Activated CD4-positive, CD25-positive, alpha-beta regulatory T cell treated with anti-CD3 and anti-CD28 coated beads, Interleukin-2, amount 50 U/mL, for 24 hours (primary cell): Measurements from ENCODE around the gene DNAH14.
"Not testable (repeated sequence)": the region's sequence is repeated elsewhere in the genome, so short reads cannot be mapped to it uniquely, and the experiment has no call there.

Experiments
- ATAC-seq, 2 donors: fragments of 150-1000 bp; cut with Tn5 transposase; one replicate each; pipeline ENCODE4 v1.10.0; 2021; ENCODE audit warnings: mild to moderate bottlenecking in 1 of 2, moderate library complexity in 1 of 2

DNAH14 gene

DNA sequence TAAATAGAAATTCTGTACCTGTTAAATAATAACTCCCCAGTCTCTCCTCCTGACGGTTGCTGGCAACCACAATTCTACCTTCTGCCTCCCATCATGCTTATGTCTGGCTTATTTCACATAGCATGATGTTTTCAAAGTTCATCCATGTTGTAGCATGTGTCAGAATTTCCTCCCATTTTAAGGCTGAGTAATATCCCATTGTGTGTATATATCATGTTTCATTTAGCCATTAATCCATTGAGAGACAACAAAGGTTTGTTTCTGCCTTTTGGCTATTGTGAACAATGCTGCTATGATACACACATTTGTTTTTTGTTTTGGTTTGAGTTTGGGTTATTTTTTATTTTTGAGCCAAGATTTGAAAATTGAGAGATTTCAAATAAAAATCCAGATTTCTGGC is 426.4 kb downstream of the DNAH14 start:
- ATAC-seq: no peak

DNA sequence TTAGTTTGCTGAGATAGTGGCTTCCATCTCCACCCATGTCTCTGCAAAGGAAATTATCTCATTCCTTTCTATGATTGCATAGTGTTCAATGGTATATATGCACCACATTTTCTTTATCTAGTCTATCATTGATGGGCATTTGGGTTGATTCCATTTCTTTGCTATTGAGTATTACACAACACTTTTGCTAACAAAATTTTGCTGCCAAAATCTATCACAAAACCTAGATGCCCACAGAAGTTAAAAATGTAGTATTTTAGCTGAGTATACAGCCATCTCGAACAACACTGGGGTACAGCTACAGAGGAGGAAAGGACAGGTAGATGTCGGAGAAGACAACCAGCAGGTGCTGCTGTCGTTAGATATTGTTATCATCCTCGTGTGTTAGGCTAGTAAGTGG is 430.6 kb downstream of the DNAH14 start:
- ATAC-seq: no peak

DNA sequence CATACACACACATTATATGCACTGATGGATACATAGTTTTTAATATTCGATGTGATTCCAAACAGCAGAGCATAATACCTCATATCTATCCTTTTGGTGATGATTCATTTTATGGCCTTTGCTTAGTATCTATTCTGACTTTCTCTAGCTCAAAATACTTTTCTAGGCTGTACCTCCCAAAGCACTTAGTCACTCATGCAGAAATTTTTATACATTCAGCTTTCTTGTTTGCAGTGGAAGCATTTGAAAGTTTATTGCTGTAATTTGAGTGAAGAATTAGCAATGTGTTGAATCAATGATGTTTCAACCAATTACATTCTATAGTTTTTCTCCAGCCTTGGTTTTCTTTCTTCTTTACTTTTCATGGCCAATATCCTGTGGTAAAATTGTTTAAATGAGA is 431.7 kb downstream of the DNAH14 start:
- ATAC-seq: no peak

DNA sequence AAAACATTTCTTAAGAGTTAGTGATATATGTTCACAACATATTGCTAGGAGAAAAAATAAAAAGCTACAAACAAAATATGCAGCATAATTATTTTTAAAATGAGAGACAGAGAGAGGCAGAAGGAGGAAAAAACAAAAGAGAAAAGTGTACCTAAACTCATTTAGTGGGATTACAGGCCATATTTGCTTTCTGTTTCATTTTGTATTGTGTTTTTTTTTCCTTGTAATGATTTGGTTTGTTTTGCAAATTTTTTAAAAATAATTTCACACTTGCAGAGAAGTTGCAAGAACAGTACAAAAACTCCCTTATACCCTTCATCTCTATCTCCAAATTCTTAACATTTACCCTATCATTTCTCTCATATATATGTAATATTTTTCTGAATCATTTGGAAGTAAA is 433.3 kb downstream of the DNAH14 start:
- ATAC-seq: no peak

DNA sequence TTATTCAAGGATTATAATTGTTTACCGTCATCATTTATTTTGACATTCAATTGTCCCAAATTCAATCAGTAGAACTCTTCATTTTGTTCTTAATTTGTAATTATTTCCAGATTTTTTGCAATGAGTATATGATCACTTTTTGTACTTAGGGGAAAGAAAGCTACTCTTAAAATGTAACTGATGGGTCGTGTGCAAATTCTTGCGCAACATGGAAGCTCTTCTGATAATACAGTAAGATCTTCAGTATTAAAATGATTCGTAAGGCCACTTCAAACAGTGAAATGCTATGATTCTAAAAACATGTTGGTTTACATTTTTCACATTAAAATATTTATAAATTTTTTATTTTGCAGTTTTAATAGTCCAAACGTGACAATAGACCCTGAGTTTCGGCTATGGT is 435.0 kb downstream of the DNAH14 start:
- ATAC-seq: no peak

DNA sequence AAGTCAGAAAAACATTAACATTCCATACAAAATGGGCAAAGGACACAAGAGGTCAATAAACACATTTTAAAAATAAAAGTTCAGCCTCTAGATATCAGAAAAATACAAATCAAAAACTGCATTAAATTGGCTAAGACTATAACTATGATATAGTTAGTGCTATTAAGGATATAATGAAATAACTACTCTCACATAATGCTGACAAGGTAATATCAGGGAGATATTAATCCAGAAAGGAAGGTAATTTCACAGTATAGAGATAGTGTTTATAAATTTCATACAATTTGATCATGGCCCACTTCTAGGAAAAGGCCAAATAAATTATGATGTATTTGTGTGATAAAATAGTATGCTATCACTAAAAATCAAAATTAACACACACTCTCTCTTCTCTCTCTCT is 436.5 kb downstream of the DNAH14 start:
- ATAC-seq: no peak

DNA sequence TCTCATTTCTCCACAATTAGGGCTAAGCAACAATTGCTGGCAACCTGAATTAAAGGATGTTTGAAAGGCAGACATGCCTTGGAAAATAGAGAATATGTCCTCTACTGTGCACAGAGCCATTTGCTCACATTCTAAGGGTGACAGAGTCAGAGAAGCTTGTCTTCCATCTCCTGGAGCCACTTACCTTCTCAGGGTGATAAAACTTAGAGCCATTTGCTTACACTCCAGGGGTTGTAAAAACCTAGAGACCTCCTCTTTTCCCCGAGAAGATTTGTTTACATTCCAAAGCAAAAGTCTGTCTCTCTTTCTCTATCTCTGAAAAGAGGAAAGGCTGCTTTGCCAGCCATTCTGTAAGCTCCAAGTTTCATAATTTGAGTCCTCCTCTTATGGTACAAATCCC is 437.1 kb downstream of the DNAH14 start:
- no peak for ATAC-seq

DNA sequence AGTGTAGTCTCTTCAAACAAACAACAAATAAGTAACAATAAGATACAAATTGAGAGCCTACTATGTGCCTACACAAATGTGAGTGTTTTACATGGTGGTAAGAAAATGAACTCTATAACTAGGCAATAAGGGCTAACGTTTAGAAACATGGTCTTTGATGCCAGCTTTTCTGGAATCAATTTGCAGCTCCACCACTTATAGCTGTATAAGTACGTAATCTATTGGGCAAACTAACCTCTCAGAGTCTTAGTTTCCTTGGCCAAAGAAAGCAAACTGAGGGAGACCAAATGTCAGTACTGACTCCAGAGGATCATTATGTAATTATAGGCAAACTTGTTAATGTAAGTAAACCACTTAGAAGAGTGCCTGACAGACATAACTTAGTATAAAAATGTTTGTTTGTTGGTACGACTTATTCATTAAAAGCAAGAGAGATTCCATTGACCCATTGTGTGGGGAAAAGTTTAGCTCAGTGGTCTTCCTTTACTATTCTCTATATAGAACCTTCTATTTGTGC is 438.6 kb downstream of the DNAH14 start:
- no peak for ATAC-seq

DNA sequence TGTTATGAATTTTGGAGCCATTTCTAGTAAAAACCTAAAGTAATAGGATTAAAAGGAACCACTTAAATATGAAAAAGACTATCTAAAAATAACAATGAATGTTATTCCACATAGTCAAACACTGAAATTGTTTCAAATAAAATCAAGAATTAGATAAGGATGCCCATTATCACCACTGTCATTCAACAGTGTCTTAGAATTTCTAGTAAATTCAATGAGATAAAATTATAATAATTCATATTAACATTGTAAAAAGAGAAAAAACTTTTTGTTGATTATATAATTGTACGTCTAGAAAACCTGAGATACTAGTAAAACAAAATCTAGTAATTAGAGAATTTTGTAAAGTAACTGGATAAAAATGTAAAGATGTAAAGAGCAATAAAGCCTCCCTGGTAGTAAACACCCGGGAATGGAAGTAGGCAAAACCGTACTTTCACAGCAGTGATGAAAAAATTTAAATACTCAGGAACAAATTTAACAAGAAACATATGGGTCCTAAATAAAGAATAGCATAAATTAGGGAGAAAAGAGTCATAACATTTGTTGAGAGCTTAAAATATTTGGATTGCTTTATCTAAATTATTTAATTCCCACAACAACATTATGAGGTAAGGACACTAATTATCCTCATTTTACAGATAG is 442.0 kb downstream of the DNAH14 start:
- no peak for ATAC-seq

DNA sequence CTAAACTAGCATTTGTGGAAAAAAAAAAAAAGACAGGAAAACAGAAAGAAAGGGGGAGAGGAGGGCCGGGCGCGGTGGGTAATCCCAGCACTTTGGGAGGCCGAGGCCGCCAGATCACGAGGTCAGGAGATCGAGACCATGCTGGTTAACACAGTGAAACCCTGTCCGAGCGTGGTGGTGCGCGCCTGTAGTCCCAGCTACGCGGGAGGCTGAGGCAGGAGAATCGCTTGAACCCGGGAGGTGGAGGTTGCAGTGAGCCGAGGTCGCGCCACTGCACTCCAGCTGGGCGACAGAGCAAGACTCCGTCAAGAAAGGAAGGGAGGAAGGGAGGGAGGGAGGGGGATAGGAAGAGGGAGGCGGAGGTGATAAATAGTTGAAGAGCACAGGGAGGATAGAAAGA is 443.7 kb downstream of the DNAH14 start:
- no peak for ATAC-seq

DNA sequence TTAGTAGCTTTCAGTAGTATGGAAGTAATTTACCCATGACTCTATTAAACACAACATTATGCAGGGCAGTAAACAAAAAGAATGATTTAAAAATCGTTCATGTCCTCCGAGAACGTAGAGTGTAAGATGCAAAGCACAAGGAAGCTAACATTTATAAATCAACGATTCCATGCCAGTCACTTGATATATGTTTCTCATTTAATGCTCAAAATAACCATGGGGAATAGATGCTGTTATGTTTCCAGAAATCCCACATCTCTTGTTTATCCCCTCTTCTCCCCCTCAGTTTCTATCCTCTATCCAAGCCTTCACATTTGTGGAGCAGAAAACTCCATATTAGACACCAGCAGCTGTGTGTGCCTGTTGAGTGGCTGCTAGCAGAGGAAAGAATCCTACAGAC is 445.5 kb downstream of the DNAH14 start:
- ATAC-seq: no peak

DNA sequence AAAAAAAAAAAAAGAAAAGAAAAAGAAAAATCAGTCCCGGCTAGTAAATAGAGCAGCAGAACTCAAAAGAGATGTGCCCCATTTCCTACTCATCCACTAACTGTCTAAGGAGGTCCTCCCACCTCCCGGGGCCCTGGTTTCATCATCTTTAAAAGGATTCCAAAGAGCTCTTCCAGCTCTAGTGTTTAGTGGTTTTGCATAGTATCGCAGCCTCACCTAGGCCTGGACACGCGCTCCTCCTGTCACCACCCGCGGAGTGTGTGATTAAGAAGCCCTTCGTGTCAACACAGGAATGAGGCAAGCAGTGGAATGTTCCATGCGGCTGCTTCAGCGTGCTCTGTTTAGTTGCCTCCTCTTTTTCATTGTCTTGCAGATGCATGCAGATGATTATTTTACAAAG is 449.4 kb downstream of the DNAH14 start:
- no peak for ATAC-seq

DNA sequence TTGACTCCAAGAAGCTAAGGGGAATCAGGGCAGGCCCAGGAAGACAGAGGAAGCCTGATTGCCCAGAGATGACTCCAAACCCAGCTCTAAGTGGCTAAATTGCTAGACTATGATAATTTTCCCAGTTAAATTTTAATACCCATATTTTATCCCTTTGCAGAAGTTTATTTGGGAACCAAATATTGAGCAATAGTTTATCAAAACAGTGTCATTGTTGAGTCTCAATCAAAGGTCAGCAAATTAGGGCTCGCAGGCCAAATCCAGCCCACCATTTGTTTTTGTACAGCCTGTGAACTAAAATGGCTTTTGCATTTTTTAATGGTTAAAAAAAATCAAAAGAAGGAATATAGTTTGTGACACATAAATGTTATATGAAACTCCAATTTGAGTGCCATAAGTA is 451.2 kb downstream of the DNAH14 start:
- ATAC-seq: no peak

DNA sequence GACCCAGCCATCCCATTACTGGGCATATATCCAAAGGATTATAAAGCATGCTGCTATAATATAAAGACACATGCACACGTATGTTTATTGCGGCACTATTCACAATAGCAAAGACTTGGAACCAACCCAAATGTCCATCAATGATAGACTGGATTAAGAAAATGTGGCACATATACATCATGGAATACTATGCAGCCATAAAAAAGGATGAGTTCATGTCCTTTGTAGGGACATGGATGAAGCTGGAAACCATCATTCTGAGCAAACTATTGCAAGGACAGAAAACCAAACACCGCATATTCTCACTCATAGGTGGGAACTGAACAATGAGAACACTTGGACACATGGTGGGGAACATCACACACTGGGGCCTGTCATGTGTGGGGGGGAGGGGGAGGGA is 457.4 kb downstream of the DNAH14 start:
- not testable (repeated sequence) for ATAC-seq

DNA sequence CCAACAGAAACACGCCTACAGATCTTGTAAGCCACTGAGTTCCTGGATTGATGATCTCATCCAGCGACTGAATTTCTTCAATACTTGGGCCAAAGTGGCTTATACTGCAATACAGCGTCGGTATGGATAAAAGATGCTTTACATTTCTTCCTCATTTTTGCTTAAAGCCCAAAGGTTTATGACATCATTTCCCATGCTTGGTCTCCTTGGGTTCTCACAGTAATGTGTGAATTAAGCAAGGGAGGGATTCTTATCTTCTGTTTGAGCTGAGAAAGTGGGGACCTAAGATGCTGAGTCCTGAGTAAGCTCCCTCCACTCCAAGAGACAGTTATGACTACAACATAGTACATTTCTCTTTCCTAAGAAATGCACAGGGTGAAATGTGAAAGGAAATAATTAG is 458.9 kb downstream of the DNAH14 start:
- no peak for ATAC-seq

DNA sequence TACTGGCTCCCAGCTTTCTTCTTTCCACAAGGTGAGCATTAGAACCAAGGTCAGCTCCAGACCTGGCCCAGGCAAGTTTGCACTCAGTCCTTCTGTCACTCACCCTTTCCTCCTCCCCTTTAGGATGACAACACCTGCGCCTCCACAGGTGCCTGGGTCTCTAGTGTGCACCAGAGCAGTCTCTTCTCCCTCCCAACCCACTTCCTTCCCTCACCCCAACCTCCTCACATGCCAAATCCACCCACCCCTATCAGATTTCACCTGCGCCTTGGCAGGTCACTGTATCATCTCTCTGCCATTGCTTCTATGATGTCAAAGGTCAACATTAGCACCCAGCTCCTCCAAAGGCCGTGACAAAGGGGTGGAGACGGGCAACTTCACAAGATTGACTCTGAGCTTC is 460.4 kb downstream of the DNAH14 start:
- no peak for ATAC-seq

DNA sequence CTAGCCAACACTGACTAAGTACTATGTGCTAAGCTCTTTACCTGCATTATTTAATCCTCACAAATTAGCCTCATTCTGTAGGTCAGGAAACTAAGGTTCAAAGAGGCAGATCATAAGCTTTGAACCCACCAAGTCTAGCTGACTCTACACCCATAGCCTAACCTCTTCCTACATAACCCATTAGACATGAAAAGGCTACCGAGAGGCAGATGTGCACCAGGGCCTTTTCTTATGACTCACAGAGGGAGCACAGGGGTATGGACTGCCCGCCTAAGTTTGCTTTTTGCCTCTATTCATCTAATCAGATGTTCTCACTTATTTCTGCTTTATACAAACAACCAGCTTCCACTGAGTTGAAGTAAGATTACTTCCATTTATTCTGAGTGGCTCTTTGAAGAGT is 466.9 kb downstream of the DNAH14 start:
- no peak for ATAC-seq

DNA sequence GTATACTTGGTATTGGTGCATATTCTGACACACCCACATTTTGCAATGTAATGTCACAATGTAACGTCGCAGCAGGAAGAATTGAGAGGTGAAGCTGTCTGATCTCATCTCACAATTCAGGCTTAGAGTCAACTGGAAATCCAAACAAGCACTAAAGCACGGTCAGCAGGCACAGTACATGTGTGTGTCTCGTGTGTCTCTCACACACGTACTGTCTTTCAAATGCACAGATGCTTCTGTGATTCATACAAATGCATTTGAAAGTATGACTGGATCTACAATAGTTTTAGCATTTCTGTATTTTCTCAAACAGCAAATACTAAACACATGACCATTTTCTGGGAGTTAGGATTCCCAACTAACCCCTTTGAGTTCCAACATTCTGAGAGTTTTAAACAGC is 471.5 kb downstream of the DNAH14 start:
- ATAC-seq: no peak

DNA sequence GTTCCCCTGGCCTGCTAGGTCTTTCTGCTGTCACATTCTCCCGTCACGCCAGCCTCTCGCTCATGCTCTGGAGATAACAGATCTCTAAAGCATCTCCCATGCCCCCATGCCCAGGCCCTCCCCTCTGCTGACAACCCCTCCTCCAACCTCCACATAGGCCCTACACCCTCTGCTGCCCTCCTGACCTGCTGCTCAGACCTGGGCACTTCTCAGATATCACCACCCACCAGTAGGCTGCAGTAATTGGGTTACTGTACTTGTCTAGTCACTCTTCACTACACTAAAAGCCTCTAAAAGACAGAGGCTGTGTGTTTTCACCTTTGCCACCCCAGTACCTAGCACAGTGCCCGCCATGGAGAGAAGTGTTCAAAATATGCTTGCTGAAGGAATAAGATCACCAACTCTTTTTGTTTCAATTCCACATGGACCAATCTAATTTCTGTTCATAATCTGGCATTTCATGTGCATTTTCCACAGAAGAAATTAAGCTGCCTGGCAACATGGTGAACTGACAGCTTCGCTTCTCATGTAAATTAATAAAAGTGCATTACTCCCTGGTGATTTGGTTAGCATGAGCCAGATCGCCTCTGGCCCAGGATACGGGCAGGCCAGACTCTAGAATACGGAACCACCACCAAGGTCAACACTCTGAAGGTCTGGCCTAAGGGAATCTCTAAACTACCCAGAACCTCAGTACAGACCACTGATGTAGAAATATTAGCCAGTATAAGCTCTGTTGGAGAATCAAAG is 477.7 kb downstream of the DNAH14 start:
- ATAC-seq: no peak

DNA sequence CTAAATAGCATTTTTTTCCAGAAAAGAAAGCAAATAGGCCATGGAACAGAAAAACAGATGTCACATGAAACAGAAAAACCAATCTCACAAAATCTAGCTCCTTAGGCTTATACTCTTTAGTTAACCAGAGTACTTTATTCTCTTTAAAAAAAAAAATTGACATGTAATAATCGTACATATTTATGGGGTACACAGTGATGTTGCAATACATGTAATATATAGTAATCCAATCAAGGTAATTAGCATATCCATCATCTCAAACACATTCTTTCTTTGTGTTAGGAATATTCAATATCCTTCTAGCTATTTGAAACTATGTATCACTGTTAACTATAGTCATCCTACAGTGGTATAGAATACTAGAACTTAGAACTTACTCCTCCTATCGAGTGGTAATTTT is 478.3 kb downstream of the DNAH14 start:
- ATAC-seq: no peak

DNA sequence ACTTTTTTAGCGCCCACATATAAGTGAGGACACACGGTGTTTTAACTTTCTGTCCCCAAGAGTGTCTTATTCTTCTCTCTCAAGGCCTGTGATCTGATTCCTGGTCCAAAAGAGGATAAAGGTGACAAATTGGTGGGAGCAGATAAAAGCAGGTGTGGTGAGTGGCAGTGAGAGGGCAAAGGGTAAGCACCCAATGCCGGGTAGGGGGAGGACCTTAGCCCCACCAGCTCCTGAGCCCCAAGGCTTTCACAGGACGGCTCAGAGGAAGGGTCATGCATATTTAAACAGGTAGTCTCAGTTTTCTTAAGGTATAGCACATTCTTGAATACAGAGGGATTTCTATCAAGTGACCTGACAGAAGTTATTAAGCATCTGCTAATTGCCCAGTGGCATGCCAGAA is 478.8 kb downstream of the DNAH14 start:
- ATAC-seq: no peak

DNA sequence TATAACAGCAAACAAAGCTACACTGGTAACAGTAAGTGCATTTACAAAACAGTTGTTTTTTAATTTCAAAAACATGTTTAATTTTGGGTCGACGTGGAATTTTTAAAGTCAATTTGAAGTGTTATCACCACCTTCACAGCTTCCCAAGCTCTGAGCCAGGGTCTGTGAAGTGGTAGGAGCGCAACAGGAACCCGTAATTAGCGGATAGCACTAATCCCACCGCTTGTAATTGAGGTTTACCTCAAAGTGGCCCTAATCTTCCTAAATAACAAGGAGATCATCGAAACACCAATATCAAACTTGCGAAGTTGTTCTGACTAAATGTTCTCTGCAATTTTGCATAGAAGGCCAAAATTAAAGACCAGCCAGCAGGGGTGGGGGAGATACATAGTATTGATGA is 479.6 kb downstream of the DNAH14 start:
- no peak for ATAC-seq

DNA sequence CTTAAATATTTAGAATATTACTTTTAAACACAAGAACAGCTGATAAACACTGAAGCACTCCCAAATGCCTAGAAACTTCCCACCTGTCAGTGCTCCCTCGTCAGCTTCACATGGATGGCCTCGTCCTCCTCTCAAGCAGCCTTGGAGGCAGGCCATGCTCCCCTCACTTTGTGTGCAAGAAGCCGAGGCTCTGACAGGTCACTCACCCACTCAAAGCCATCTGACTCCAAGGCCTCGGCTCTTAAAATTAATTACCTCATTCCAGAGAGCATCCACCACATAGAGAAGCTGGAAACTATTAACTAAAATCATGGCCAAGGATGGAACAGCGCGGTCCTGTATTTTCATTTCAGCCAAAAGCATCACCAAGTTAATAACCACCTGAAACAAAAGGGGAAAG is 480.6 kb downstream of the DNAH14 start:
- no peak for ATAC-seq

DNA sequence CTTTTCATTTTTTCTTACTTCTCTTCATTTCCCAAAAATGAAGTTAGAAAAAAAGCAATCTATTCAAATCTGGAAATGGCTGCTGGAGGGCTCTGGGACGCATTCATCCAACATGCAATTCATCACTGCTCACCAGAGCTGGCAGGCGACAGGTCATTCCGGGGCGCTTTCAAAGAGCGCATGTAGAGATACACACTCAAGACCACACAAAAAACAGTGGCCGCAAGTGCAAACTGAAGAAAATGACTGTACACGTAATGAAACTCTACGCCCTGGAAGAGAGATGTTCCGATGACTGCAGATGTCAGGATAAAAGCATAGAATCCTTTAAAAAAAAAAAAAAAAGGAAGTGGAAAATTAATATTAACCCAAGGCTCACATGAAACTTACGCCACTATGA is 482.8 kb downstream of the DNAH14 start:
- ATAC-seq: no peak
